ENCODE results near the gene SEL1L. TPM values are rescaled to one million over a fixed set of nuclear protein-coding genes. Genes with fewer than 3 reads are reported as not detected.

The SEL1L gene
- polyA plus RNA-seq, 1 donor from 2014 or later, result 39.7 TPM

GRCh38 chr14:81525129-81525528 lies 8.5 kb downstream of the SEL1L start:
- TF ChIP-seq CTCF (IDR thresholded peaks at IDR 0.05; ENCODE audit: poor library complexity, severe bottlenecking), result no peak
- no peak for TF ChIP-seq EZH2 (IDR thresholded peaks at IDR 0.05; ENCODE audit: borderline replicate concordance, insufficient read depth, low read length, poor library complexity, severe bottlenecking)
- TF ChIP-seq SMC3 (conservative IDR thresholded peaks at IDR 0.05; ENCODE audit: poor library complexity), result no peak
- TF ChIP-seq EP300 (conservative IDR thresholded peaks at IDR 0.05; ENCODE audit: poor library complexity, severe bottlenecking), result no peak
- no peak for TF ChIP-seq RAD21 (conservative IDR thresholded peaks at IDR 0.05)
- TF ChIP-seq POLR2AphosphoS5 (IDR thresholded peaks at IDR 0.05), result no peak
- no peak for TF ChIP-seq MXI1 (conservative IDR thresholded peaks at IDR 0.05; ENCODE audit: poor library complexity, severe bottlenecking)
- no peak for TF ChIP-seq REST (IDR thresholded peaks at IDR 0.05; ENCODE audit: borderline replicate concordance)
- TF ChIP-seq TAF1 (IDR thresholded peaks at IDR 0.05; ENCODE audit: low read depth), result no peak
- Histone ChIP-seq H2AFZ (ENCODE audit: low read depth, low read length) (no peak overlapping the region), H3K36me3 (ENCODE audit: insufficient read depth, low read length) (peaks cover 7% of the 10 kb centered on the region), H3F3A (ENCODE audit: insufficient read depth, low read length, poor library complexity, severe bottlenecking) (no peaks in the 10 kb centered on the region), H3K79me2 (replicated peaks; ENCODE audit: insufficient read depth, low read length) (peaks cover 7% of the 10 kb centered on the region), H3K27me3 (ENCODE audit: insufficient read depth, low read depth, low read length) (no peaks in the 10 kb centered on the region), H3K4me2 (ENCODE audit: low read length) (no peak overlapping the region), H3K9me3 (ENCODE audit: low read length) (no peaks in the 10 kb centered on the region), H3K27ac (ENCODE audit: low read length) (no peak overlapping the region), H3K9ac (ENCODE audit: low read length) (no peak overlapping the region), H3K4me3 (ENCODE audit: low read length) (no peak overlapping the region), H4K20me1 (ENCODE audit: insufficient read depth) (no peaks in the 10 kb centered on the region), H3K9me2 (ENCODE audit: insufficient read depth, low read length) (no peaks in the 10 kb centered on the region)

GRCh38 chr14:81523616-81524015 lies 10.0 kb downstream of the SEL1L start:
- no peaks in the 10 kb centered on the region for H3F3A ChIP-seq (ENCODE audit: insufficient read depth, low read length, poor library complexity, severe bottlenecking)
- TF ChIP-seq EP300 (conservative IDR thresholded peaks at IDR 0.05; ENCODE audit: poor library complexity, severe bottlenecking), result no peak
- no peak for TF ChIP-seq SMC3 (conservative IDR thresholded peaks at IDR 0.05; ENCODE audit: poor library complexity)
- TF ChIP-seq TAF1 (IDR thresholded peaks at IDR 0.05; ENCODE audit: low read depth), result no peak
- no peak overlapping the region for H3K27ac ChIP-seq (ENCODE audit: low read length)
- H3K4me2 ChIP-seq (ENCODE audit: low read length), result no peak overlapping the region
- H2AFZ ChIP-seq (ENCODE audit: low read depth, low read length), result no peak overlapping the region
- no peak overlapping the region for H3K4me3 ChIP-seq (ENCODE audit: low read length)
- no peaks in the 10 kb centered on the region for H3K9me2 ChIP-seq (ENCODE audit: insufficient read depth, low read length)
- H4K20me1 ChIP-seq (ENCODE audit: insufficient read depth), result no peaks in the 10 kb centered on the region
- H3K9ac ChIP-seq (ENCODE audit: low read length), result no peak overlapping the region
- peaks cover 7% of the 10 kb centered on the region for H3K36me3 ChIP-seq (ENCODE audit: insufficient read depth, low read length)
- no peaks in the 10 kb centered on the region for H3K27me3 ChIP-seq (ENCODE audit: insufficient read depth, low read depth, low read length)
- H3K79me2 ChIP-seq (replicated peaks; ENCODE audit: insufficient read depth, low read length), result no peaks in the 10 kb centered on the region
- H3K9me3 ChIP-seq (ENCODE audit: low read length), result no peaks in the 10 kb centered on the region

- TF ChIP-seq TAF1 (IDR thresholded peaks at IDR 0.05; ENCODE audit: low read depth) (no peak), EZH2 (IDR thresholded peaks at IDR 0.05; ENCODE audit: borderline replicate concordance, insufficient read depth, low read length, poor library complexity, severe bottlenecking) (no peak), CTCF (IDR thresholded peaks at IDR 0.05; ENCODE audit: poor library complexity, severe bottlenecking) (no peak), POLR2AphosphoS5 (IDR thresholded peaks at IDR 0.05) (no peak)
- Histone ChIP-seq H4K20me1 (ENCODE audit: insufficient read depth) (no peaks in the 10 kb centered on the region), H3K4me3 (ENCODE audit: low read length) (no peak overlapping the region), H3K27ac (ENCODE audit: low read length) (no peak overlapping the region), H3K9me3 (ENCODE audit: low read length) (no peaks in the 10 kb centered on the region), H2AFZ (ENCODE audit: low read depth, low read length) (no peak overlapping the region), H3K9me2 (ENCODE audit: insufficient read depth, low read length) (no peaks in the 10 kb centered on the region), H3F3A (ENCODE audit: insufficient read depth, low read length, poor library complexity, severe bottlenecking) (no peaks in the 10 kb centered on the region), H3K9ac (ENCODE audit: low read length) (no peak overlapping the region), H3K4me2 (ENCODE audit: low read length) (peak overlapping the region; percentile 7), H3K27me3 (ENCODE audit: insufficient read depth, low read depth, low read length) (no peaks in the 10 kb centered on the region), H3K79me2 (replicated peaks; ENCODE audit: insufficient read depth, low read length) (no peaks in the 10 kb centered on the region), H3K36me3 (ENCODE audit: insufficient read depth, low read length) (peaks cover 7% of the 10 kb centered on the region)
Observed at GRCh38 chr14:81523016-81523415, 10.6 kb downstream of the SEL1L start.
